ENCODE data around the gene CSPG4. TPM values are rescaled to one million over a fixed set of nuclear protein-coding genes. Genes with fewer than 3 reads are reported as not detected.

Gene CSPG4
- total and polyA plus RNA-seq, 9 of the 15 experiments (the other 6 are each of a cell fraction or from before 2014, with no cell fraction given), result under 0.01 to 0.07 (median 0.04) TPM; not detected in 5

DNA sequence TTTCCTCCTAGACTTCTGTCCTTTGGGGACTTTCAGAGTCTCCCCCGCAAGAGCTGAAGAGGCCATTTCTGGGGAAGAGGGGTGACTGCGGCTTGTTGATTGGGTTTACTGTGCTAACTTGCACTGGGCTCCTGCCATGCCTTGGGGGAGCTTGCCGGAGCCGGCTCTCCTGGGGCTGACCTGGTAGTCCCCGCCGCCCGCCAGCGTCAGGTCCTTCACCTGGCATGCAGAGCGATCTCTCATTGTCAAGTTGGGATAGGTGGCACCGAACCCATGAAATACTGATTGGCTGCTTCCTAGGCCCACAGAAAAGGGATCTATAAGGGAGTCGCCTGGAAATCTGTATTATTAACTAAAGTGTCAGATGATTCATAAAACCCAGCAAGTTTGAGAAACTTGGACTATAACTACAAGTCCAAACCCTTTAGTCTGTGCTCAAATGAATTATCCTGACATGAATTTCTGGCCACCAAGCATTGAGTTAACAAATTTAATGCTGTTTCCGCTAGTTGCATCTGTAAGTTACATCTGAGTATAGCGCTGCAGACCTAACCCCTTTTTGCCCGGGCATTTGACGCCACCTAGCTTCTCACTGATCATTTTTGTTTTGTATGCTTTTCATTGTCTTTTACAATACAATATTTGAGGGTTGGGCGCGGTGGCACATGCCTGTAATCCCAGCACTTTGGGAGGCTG, 72.0 kb downstream of the CSPG4 start (continued):
- TF ChIP-seq MTF1 (CRISPR knock-in tag; IDR thresholded peaks at IDR 0.05; ENCODE audit: borderline replicate concordance) (0 out of 2 replicates have a peak, but pooled peaks have one; percentile 30), TBP (optimal IDR thresholded peaks at IDR 0.05; ENCODE audit: low read depth, low read length) (peak; percentile 23), ZNF12 (CRISPR knock-in tag; IDR thresholded peaks at IDR 0.05) (0 out of 2 replicates have a peak, but pooled peaks have one; percentile 40), DIDO1 (tag; IDR thresholded peaks at IDR 0.05; ENCODE audit: low read depth) (no peak), SMC3 (conservative IDR thresholded peaks at IDR 0.05; ENCODE audit: insufficient read depth, low read depth, low read length) (0 out of 2 replicates have a peak, but pooled peaks have one; percentile 10), CREM (IDR thresholded peaks at IDR 0.05; ENCODE audit: low read depth) (peak; percentile 14; the same call in 1 of the 2 replicates), ZNF830 (CRISPR knock-in tag; IDR thresholded peaks at IDR 0.05) (peak; percentile 76; the same call in 1 of the 2 replicates), ATF7 (IDR thresholded peaks at IDR 0.05) (0 out of 2 replicates have a peak, but pooled peaks have one; percentile 12), EP300 (IDR thresholded peaks at IDR 0.05; ENCODE audit: low read length) (0 out of 2 replicates have a peak, but pooled peaks have one; percentile 13), TAF7 (tag; IDR thresholded peaks at IDR 0.05) (peak; percentile 40), ZZZ3 (IDR thresholded peaks at IDR 0.05) (no peak), ZNF764 (CRISPR knock-in tag; IDR thresholded peaks at IDR 0.05; ENCODE audit: low read depth) (no peak)
- TF ChIP-seq, protein P1, sequence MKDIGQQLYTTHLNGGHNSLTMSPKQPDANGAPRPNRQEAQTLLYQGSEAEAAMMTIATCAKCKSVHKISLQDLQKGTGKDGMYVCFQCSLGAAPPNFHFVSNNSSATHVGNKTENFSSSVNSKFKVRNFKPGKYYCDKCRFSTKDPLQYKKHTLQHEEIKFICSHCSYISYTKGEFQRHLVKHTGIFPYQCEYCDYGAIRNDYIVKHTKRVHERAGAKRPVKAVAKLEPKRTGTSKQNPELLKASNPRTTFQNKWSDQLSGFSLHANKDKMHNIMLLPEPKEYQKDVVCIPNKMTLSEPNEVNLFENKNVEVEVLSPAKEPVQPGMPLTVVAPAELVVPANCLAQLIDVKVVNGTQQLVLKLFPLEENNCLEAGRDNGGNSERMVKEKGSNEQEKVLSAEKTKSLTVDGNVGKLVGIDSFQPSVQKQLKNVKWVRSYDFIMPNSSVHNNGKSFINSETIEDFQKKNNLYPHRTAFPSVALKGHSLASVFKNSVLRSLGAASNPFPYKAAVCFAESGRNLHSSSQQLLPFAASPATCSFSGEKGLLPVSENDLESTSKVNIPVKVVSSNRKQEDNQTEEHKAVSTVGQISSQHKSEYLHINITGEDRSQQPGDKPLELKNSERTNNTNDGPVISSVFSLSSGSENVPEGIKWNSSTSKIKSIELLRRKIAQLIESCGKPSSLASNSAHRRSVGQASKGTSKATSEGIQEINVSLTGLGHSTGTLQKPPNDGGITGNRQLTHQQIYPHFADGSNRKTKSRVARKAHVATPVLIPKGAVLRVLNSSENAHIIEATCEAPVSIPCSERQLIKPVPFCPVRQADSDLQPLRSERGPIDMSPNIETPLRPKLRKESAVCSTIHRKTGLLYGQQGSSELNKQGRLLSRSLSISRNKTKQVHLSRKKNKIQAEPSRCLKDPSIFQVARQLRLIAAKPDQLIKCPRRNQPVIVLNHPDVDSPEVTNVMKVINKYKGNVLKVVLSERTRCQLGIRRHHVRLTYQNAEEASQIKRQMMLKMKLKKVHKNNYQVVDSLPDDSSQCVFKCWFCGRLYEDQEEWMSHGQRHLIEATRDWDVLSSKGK (CRISPR knock-in tag; IDR thresholded peaks at IDR 0.05), result 0 out of 2 replicates have a peak, but pooled peaks have one; percentile 52
- TF ChIP-seq, protein P2, sequence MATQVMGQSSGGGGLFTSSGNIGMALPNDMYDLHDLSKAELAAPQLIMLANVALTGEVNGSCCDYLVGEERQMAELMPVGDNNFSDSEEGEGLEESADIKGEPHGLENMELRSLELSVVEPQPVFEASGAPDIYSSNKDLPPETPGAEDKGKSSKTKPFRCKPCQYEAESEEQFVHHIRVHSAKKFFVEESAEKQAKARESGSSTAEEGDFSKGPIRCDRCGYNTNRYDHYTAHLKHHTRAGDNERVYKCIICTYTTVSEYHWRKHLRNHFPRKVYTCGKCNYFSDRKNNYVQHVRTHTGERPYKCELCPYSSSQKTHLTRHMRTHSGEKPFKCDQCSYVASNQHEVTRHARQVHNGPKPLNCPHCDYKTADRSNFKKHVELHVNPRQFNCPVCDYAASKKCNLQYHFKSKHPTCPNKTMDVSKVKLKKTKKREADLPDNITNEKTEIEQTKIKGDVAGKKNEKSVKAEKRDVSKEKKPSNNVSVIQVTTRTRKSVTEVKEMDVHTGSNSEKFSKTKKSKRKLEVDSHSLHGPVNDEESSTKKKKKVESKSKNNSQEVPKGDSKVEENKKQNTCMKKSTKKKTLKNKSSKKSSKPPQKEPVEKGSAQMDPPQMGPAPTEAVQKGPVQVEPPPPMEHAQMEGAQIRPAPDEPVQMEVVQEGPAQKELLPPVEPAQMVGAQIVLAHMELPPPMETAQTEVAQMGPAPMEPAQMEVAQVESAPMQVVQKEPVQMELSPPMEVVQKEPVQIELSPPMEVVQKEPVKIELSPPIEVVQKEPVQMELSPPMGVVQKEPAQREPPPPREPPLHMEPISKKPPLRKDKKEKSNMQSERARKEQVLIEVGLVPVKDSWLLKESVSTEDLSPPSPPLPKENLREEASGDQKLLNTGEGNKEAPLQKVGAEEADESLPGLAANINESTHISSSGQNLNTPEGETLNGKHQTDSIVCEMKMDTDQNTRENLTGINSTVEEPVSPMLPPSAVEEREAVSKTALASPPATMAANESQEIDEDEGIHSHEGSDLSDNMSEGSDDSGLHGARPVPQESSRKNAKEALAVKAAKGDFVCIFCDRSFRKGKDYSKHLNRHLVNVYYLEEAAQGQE (IDR thresholded peaks at IDR 0.05; ENCODE audit: borderline replicate concordance), result peak; percentile 58; the same call in 1 of the 2 replicates
- TF ChIP-seq, protein P2 (CRISPR knock-in tag; IDR thresholded peaks at IDR 0.05; ENCODE audit: low read depth), result no peak
